Tibial artery (tissue), 4 donors: ENCODE measurements around the gene CCDC69.

Experiments
- DNase-seq, 2 donors: peaks; one replicate each; pipeline ENCODE4 v3.0.0-alpha.2; 2019
- H3K27ac ChIP-seq, 2 donors: fragments of 200-600 bp; sonication (generic) in 1 of 2; 1 replicate in 1 of 2; 2 replicates in 1 of 2; pipeline ENCODE4 v1.5.1; 2018 to 2019; ENCODE audit warnings: mild to moderate bottlenecking in 1 of 2
- H3K27me3 ChIP-seq, 2 donors: fragments of 200-600 bp; sonication (generic) in 1 of 2; one replicate each; pipeline versions ENCODE4 v1.5.1 to v1.6.0; 2016 to 2019
- H3K36me3 ChIP-seq, 3 donors: fragments of 200-600 bp; sonication (generic) in 2 of 3; one replicate each; pipeline ENCODE4 v1.5.1; 2016 to 2019; ENCODE audit warnings: mild to moderate bottlenecking in 2 of 3
- H3K4me1 ChIP-seq, 4 donors: fragments of 200-600 bp; sonication (generic) in 2 of 4; 1 replicate in 3 of 4; 2 replicates in 1 of 4; pipeline ENCODE4 v1.5.1; 2016 to 2019
- H3K4me3 ChIP-seq, 2 donors: fragments of 200-600 bp; sonication (generic) in 1 of 2; 1 replicate in 1 of 2; 2 replicates in 1 of 2; pipeline ENCODE4 v1.5.1; 2018 to 2019; ENCODE audit warnings: mild to moderate bottlenecking in 2 of 2
- H3K9me3 ChIP-seq, 3 donors: fragments of 200-600 bp; sonication (generic) in 1 of 3; one replicate each; pipeline ENCODE4 v1.5.1; 2016 to 2019
- CTCF ChIP-seq, 2 experiments: fragments of 200-600 bp in 1 of 2; fragments of 450-650 bp in 1 of 2; IDR thresholded peaks; one replicate each; pipeline ENCODE4 v1.5.1; 2017 to 2019; ENCODE audit warnings: antibody characterized with exemption in 2 of 2, mild to moderate bottlenecking in 1 of 2, moderate library complexity in 1 of 2
- intact Hi-C: fragments of 100-400 bp; cut with DNase I; formaldehyde crosslinking; loops from one replicate; pipeline ENCODE4 v1.15.0; 2023; ENCODE audit warnings: low total_unique reads

Gene CCDC69

GRCh38 chr5:151221574-151221973, 2.3 kb downstream of the CCDC69 start:
- intact Hi-C loops, result no loop called here
- DNase-seq, result no peak
- H3K36me3 ChIP-seq, result no peaks in the 10 kb centered on the region
- H3K9me3 ChIP-seq, result no peaks in the 10 kb centered on the region
- peak overlapping the region; percentile 79 to 83 for H3K27ac ChIP-seq
- H3K27me3 ChIP-seq, result no peaks in the 10 kb centered on the region
- TF ChIP-seq CTCF (IDR thresholded peaks at IDR 0.05), result no peak
- H3K4me3 ChIP-seq, result peak overlapping the region in 1 of 2 donors; percentile 77
- H3K4me1 ChIP-seq, result peaks cover 0 to 45% (median 34%) of the 10 kb centered on the region in 4 donors

GRCh38 chr5:151219789-151220188, 4.1 kb downstream of the CCDC69 start:
- Histone ChIP-seq H3K4me3 (no peak overlapping the region), H3K9me3 (no peaks in the 10 kb centered on the region), H3K4me1 (peaks cover 0 to 47% (median 35%) of the 10 kb centered on the region in 4 donors), H3K36me3 (no peaks in the 10 kb centered on the region), H3K27ac (no peak overlapping the region), H3K27me3 (no peaks in the 10 kb centered on the region)
- no peak for DNase-seq
- TF ChIP-seq CTCF (IDR thresholded peaks at IDR 0.05), result no peak
- intact Hi-C loops, result no loop called here

GRCh38 chr5:151219138-151219537, 4.8 kb downstream of the CCDC69 start:
- no peaks in the 10 kb centered on the region for H3K36me3 ChIP-seq
- no peak for DNase-seq
- no peak overlapping the region for H3K27ac ChIP-seq
- intact Hi-C loops, result no loop called here
- H3K9me3 ChIP-seq, result no peaks in the 10 kb centered on the region
- no peaks in the 10 kb centered on the region for H3K27me3 ChIP-seq
- H3K4me1 ChIP-seq, result peaks cover 0 to 47% (median 32%) of the 10 kb centered on the region in 4 donors
- H3K4me3 ChIP-seq, result no peak overlapping the region
- TF ChIP-seq CTCF (IDR thresholded peaks at IDR 0.05), result no peak

GRCh38 chr5:151218177-151218576, 5.7 kb downstream of the CCDC69 start:
- H3K4me1 ChIP-seq, result peaks cover 0 to 52% (median 30%) of the 10 kb centered on the region in 4 donors
- no peaks in the 10 kb centered on the region for H3K9me3 ChIP-seq
- no peak overlapping the region for H3K27ac ChIP-seq
- TF ChIP-seq CTCF (IDR thresholded peaks at IDR 0.05), result no peak
- H3K27me3 ChIP-seq, result no peaks in the 10 kb centered on the region
- intact Hi-C loops, result no loop called here
- no peak for DNase-seq
- H3K4me3 ChIP-seq, result no peak overlapping the region
- H3K36me3 ChIP-seq, result no peaks in the 10 kb centered on the region

- Histone ChIP-seq H3K27ac (no peak overlapping the region), H3K36me3 (no peaks in the 10 kb centered on the region), H3K27me3 (no peaks in the 10 kb centered on the region), H3K4me1 (peaks cover 0 to 38% (median 18%) of the 10 kb centered on the region in 4 donors), H3K4me3 (no peak overlapping the region), H3K9me3 (no peaks in the 10 kb centered on the region)
- TF ChIP-seq CTCF (IDR thresholded peaks at IDR 0.05), result no peak
- intact Hi-C loops, result no loop called here
- no peak for DNase-seq
Measured at GRCh38 chr5:151216781-151217180, 7.1 kb downstream of the CCDC69 start.

GRCh38 chr5:151215546-151215880, 8.4 kb downstream of the CCDC69 start:
- intact Hi-C loops, result no loop called here
- H3K27ac ChIP-seq, result no peak overlapping the region
- no peak for TF ChIP-seq CTCF (IDR thresholded peaks at IDR 0.05)
- peaks cover 0 to 26% (median 8%) of the 10 kb centered on the region in 4 donors for H3K4me1 ChIP-seq
- DNase-seq, result no peak
- no peaks in the 10 kb centered on the region for H3K36me3 ChIP-seq
- H3K9me3 ChIP-seq, result no peaks in the 10 kb centered on the region
- no peaks in the 10 kb centered on the region for H3K27me3 ChIP-seq
- H3K4me3 ChIP-seq, result no peak overlapping the region
